Dedifferentiated amniotic fluid mesenchymal stem cell (primary cell): ENCODE data around the gene ATP9A.

Source experiments
- DNase-seq: peaks from one replicate; pipeline ENCODE4 v3.0.0-alpha.2; 2016; ENCODE audit errors: extremely low spot score

The ATP9A gene

DNA sequence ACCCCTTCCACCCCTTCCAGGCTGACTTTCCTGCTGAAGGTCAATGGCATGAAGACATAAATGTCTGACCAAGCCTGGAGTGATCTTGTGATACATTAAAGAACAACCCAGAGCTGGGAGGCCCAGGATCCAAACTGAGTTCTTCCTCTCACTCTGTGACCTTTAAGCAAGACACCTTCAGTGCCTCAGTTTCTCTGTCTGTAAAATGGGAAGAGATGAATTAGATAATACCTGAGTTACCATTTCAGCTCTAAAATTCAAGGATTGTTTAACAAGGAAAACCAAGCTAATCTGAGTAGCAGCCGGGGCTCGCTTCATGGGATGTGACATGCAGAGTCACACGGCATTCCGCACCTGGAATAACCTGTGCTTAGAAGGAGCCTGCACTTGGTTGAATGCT is 218.7 kb downstream of the ATP9A start:
- DNase-seq, result no peak

DNA sequence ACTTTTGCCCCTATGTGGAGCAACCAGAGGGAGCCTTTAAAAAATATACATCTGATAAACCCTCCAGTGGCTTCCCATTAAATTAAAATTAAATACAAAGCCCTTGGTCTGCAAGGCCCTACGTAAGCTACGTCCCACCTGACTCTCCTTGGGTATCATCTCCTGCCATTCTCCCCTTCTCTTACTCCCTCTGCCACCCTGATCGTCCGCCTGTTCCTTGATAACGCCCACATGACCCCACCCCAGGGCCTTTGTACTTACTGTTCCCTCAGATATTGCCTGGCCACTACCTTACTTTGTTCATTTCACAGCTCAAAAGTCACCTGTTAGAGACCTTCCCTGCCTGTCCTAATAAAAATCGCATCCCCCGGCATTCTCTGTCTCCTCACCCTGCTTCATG is 220.2 kb downstream of the ATP9A start:
- DNase-seq, result no peak
